NOMO-1 treated with DMSO at 0.1 percent for 48 hours (cell line): Measurements from ENCODE around the gene SSU72.
"Not testable (repeated sequence)": the region's sequence is repeated elsewhere in the genome, so short reads cannot be mapped to it uniquely, and the experiment has no call there.

Source experiments
- DNase-seq: peaks from one replicate; lab custom pipeline; 2025; ENCODE audit not compliant: unreplicated experiment; lab: John Stamatoyannopoulos, UW

Gene SSU72

GRCh38 chr1:1509465-1509850, 65.2 kb downstream of the SSU72 start:
- DNase-seq: not testable (repeated sequence)

DNA sequence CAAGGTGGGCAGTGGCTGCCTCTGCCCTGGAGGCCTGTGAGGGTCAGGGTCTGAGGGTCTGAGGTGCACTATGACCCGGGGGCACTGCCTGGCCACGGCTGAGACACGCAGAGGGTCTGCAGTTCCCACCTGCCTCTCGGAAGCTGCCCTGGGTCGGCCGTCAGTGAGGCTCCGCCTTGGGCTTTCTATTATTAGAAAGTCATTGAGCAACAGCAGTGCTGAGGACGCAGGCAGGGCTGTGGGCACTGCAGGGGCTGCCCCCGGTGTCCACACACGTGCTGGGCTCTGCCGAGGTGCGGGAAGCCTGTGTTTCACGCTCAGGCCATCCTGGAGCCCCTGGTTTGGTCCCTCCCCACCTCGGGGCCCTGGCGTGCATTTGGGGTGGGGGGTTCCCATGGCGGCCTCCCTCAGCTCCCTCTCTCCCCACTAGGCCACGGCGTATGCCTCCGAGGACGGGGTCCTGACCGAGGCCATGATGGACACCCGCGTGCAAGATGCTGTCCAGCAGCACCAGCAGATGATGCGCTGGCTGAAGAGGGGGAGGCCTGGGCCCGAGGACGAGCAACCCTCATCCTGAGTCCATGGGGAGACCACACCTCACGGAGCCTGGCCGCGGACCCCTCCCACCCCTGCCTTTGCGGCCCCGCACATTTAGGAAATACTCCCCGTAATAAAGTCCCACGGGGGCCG, 65.7 kb downstream of the SSU72 start:
- DNase-seq: not testable (repeated sequence)

DNA sequence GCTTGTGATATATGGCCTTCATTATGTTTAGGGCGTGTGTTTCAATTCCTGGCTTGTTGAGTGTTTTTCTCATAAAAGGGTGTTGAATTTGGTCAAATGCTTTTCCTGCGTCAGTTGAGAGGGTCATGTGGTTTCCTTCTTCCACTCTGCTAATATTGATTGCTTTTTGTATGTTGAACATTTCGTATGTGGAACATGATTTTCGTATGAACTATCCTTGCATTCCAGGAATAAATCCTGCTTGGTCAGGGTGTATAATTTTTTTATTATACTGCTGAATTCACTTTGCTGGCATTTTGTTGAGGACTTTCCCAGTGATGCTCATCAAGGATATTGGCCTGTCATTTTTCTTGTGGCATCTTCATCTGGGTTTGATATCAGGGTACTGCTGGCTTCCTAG, 67.4 kb downstream of the SSU72 start:
- DNase-seq: peak; percentile 4

DNA sequence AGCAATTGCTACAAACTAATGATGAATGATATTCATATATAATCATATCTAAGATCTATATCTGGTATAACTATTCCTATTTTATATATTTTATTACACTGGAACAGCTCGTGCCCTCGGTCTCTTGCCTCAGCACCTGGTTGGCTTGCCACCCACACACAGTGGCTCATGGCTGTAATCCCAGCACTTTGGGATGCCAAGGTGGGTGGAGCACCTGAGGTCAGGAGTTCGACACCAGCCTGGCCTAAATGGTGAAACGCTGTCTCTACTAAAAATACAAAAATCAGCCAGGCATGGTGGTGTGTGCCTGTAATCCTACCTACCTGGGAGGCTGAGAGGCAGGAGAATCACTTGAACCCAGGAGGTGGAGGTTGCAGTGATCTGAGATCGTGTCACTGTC, 68.9 kb downstream of the SSU72 start:
- DNase-seq: not testable (repeated sequence)

GRCh38 chr1:1505366-1505798, 69.3 kb downstream of the SSU72 start:
- DNase-seq: peak; percentile 27

- peak; percentile 67 for DNase-seq
Observed at GRCh38 chr1:1504777-1505365, 69.8 kb downstream of the SSU72 start.

DNA sequence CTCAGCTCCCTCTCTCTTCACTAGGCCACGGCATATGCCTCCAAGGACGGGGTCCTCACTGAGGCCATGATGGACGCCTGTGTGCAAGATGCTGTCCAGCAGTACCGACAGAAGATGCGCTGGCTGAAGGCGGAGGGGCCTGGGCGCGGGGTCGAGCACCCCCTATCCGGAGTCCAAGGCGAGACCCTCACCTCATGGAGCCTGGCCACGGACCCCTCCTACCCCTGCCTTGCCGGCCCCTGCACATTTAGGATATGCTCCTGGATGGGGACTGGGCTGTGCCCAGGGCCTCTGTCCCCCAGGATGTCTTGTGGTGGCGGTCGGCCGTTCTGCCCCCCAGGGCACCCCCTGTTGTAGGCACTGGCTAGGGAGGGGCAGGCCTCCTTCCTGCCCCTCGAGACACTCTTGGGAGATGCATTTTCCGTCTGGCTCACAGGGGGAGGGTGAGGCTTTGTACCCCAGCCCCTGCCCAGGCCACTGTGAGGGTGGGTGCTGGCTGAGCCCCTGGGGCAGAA, 79.1 kb downstream of the SSU72 start:
- DNase-seq: not testable (repeated sequence)

DNA sequence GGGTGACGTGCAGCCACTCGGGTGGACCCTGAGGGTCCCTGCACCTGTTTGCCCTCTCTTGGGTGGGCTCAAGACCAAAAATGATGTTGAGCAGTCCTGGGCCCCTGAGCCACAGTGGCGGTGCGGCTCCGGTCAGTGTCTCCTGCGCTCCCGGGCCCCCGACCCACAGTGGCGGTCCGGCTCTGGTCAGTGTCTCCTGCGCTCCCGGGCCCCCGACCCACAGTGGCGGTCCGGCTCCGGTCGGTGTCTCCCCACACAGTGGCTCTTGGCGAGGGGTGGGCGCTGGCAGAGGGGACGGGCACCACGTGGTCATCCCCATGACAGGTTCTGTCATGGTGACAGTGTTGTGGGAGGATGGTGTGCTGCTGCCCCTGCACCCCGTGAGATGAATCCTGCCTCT, 80.4 kb downstream of the SSU72 start:
- not testable (repeated sequence) for DNase-seq
